ENCODE results near the gene CERS4. TPM values are rescaled to one million over a fixed set of nuclear protein-coding genes. Genes with fewer than 3 reads are reported as not detected.

CERS4 gene
- polyA plus RNA-seq, 1 experiment = 7.6 TPM

- no peak for DNase-seq (ENCODE audit: low read depth)
- no peak overlapping the region for H3K4me3 ChIP-seq (ENCODE audit: low read depth, low read length)
- TF ChIP-seq CTCF (IDR thresholded peaks at IDR 0.05; ENCODE audit: insufficient read depth, low read depth, low read length) = no peak
- ChIA-PET CTCF (interaction anchor here (0.6 to 7.5 kb wide), 10 partner anchors 10 to 330 kb away, joined by 3 to 57 read pairs (median 4); partner anchors contain the start of gene TIMM44), POLR2A (no interaction called here)
- H3K36me3 ChIP-seq (ENCODE audit: control insufficient read depth, insufficient read depth, low read length) = no peaks in the 10 kb centered on the region; the same call in 1 of the 2 replicates
- H3K27me3 ChIP-seq (ENCODE audit: control insufficient read depth, insufficient read depth, low read length) = no peaks in the 10 kb centered on the region
Observed at GRCh38 chr19:8253678-8254077, 44.5 kb downstream of the CERS4 start.

- ChIA-PET CTCF (interaction anchor here (1.2 to 7.5 kb wide), 5 partner anchors 14 to 310 kb away, joined by 4 to 57 read pairs (median 5); partner anchors contain the start of gene TIMM44), POLR2A (no interaction called here)
- Histone ChIP-seq H3K4me3 (ENCODE audit: low read depth, low read length) (no peak overlapping the region), H3K36me3 (ENCODE audit: control insufficient read depth, insufficient read depth, low read length) (no peaks in the 10 kb centered on the region; the same call in 1 of the 2 replicates), H3K27me3 (ENCODE audit: control insufficient read depth, insufficient read depth, low read length) (no peaks in the 10 kb centered on the region)
- DNase-seq (ENCODE audit: low read depth) = no peak
- no peak for TF ChIP-seq CTCF (IDR thresholded peaks at IDR 0.05; ENCODE audit: insufficient read depth, low read depth, low read length)
Observed at GRCh38 chr19:8254286-8255001, 45.3 kb downstream of the CERS4 start.

GRCh38 chr19:8255426-8256125, 46.4 kb downstream of the CERS4 start:
- no peak overlapping the region for H3K4me3 ChIP-seq (ENCODE audit: low read depth, low read length)
- no peaks in the 10 kb centered on the region for H3K27me3 ChIP-seq (ENCODE audit: control insufficient read depth, insufficient read depth, low read length)
- no peak for TF ChIP-seq CTCF (IDR thresholded peaks at IDR 0.05; ENCODE audit: insufficient read depth, low read depth, low read length)
- DNase-seq (ENCODE audit: low read depth) = no peak
- POLR2A ChIA-PET = no interaction called here
- CTCF ChIA-PET = interaction anchor here (1.0 to 7.5 kb wide), 5 partner anchors 10 to 311 kb away, joined by 3 to 57 read pairs (median 4); partner anchors contain the start of gene TIMM44
- no peaks in the 10 kb centered on the region; the same call in 1 of the 2 replicates for H3K36me3 ChIP-seq (ENCODE audit: control insufficient read depth, insufficient read depth, low read length)

- ChIA-PET CTCF (interaction anchor here (1.0 to 7.5 kb wide), 3 partner anchors 9 to 312 kb away, joined by 3 to 57 read pairs (median 4); partner anchors contain the start of gene TIMM44), POLR2A (interaction anchor here (0.6 kb wide), 1 partner anchor 313 kb away, joined by 3 read pairs; no protein-coding TSS in a partner anchor)
- TF ChIP-seq CTCF (IDR thresholded peaks at IDR 0.05; ENCODE audit: insufficient read depth, low read depth, low read length) = no peak
- DNase-seq (ENCODE audit: low read depth) = no peak
- Histone ChIP-seq H3K27me3 (ENCODE audit: control insufficient read depth, insufficient read depth, low read length) (no peaks in the 10 kb centered on the region), H3K4me3 (ENCODE audit: low read depth, low read length) (no peak overlapping the region), H3K36me3 (ENCODE audit: control insufficient read depth, insufficient read depth, low read length) (no peaks in the 10 kb centered on the region; the same call in 1 of the 2 replicates)
Observed at GRCh38 chr19:8256276-8257051, 47.3 kb downstream of the CERS4 start.
